ENCODE results near the gene ARHGEF25.
"Not testable (repeated sequence)": the region's sequence is repeated elsewhere in the genome, so short reads cannot be mapped to it uniquely, and the experiment has no call there.

The ARHGEF25 gene

GRCh38 chr12:57614948-57615500 is 3.8 kb downstream of the ARHGEF25 start:
- Histone ChIP-seq H3K9ac (ENCODE audit: insufficient read length) (no peak overlapping the region), H3K36me3 (ENCODE audit: insufficient read depth, low read length) (peaks cover 13% of the 10 kb centered on the region; the same call in 1 of the 2 replicates), H3K27ac (no peak overlapping the region), H3K9me3 (ENCODE audit: low read depth, low read length) (no peaks in the 10 kb centered on the region), H3K4me3 (no peak overlapping the region)
- DNase-seq (ENCODE audit: low read depth, low spot score), result no peak
- TF ChIP-seq FOXP2 (optimal IDR thresholded peaks at IDR 0.05; ENCODE audit: control extremely low read depth, extremely low read length, insufficient read depth), result no peak
- TF ChIP-seq EZH2 (IDR thresholded peaks at IDR 0.05), result no peak
- no peak for TF ChIP-seq POLR2AphosphoS5 (IDR thresholded peaks at IDR 0.05; ENCODE audit: borderline replicate concordance, low read depth, low read length)

- H3K36me3 ChIP-seq (ENCODE audit: insufficient read depth, low read length), result peaks cover 13% of the 10 kb centered on the region; the same call in 1 of the 2 replicates
- H3K9ac ChIP-seq (ENCODE audit: insufficient read length), result no peak overlapping the region
- no peaks in the 10 kb centered on the region for H3K9me3 ChIP-seq (ENCODE audit: low read depth, low read length)
- no peak for DNase-seq (ENCODE audit: low read depth, low spot score)
- no peak for TF ChIP-seq FOXP2 (optimal IDR thresholded peaks at IDR 0.05; ENCODE audit: control extremely low read depth, extremely low read length, insufficient read depth)
- TF ChIP-seq POLR2AphosphoS5 (IDR thresholded peaks at IDR 0.05; ENCODE audit: borderline replicate concordance, low read depth, low read length), result no peak
- no peak for TF ChIP-seq EZH2 (IDR thresholded peaks at IDR 0.05)
- no peak overlapping the region for H3K27ac ChIP-seq
- no peak overlapping the region for H3K4me3 ChIP-seq
Measured at GRCh38 chr12:57615637-57616036, 4.4 kb downstream of the ARHGEF25 start.

- H3K9me3 ChIP-seq (ENCODE audit: low read depth, low read length), result no peaks in the 10 kb centered on the region
- H3K27ac ChIP-seq, result no peak overlapping the region
- peaks cover 13% of the 10 kb centered on the region; the same call in 1 of the 2 replicates for H3K36me3 ChIP-seq (ENCODE audit: insufficient read depth, low read length)
- no peak overlapping the region for H3K4me3 ChIP-seq
- TF ChIP-seq FOXP2 (optimal IDR thresholded peaks at IDR 0.05; ENCODE audit: control extremely low read depth, extremely low read length, insufficient read depth), result no peak
- no peak for TF ChIP-seq EZH2 (IDR thresholded peaks at IDR 0.05)
- no peak for TF ChIP-seq POLR2AphosphoS5 (IDR thresholded peaks at IDR 0.05; ENCODE audit: borderline replicate concordance, low read depth, low read length)
- no peak for DNase-seq (ENCODE audit: low read depth, low spot score)
- H3K9ac ChIP-seq (ENCODE audit: insufficient read length), result no peak overlapping the region
Measured at GRCh38 chr12:57616383-57617101, 5.3 kb downstream of the ARHGEF25 start.

GRCh38 chr12:57617942-57618341 is 6.7 kb downstream of the ARHGEF25 start:
- no peak overlapping the region for H3K27ac ChIP-seq
- no peaks in the 10 kb centered on the region for H3K9me3 ChIP-seq (ENCODE audit: low read depth, low read length)
- TF ChIP-seq EZH2 (IDR thresholded peaks at IDR 0.05), result no peak
- no peak for TF ChIP-seq FOXP2 (optimal IDR thresholded peaks at IDR 0.05; ENCODE audit: control extremely low read depth, extremely low read length, insufficient read depth)
- no peak for TF ChIP-seq POLR2AphosphoS5 (IDR thresholded peaks at IDR 0.05; ENCODE audit: borderline replicate concordance, low read depth, low read length)
- H3K4me3 ChIP-seq, result no peak overlapping the region
- no peak overlapping the region for H3K9ac ChIP-seq (ENCODE audit: insufficient read length)
- H3K36me3 ChIP-seq (ENCODE audit: insufficient read depth, low read length), result peaks cover 13% of the 10 kb centered on the region; the same call in 1 of the 2 replicates
- DNase-seq (ENCODE audit: low read depth, low spot score), result no peak

- not testable (repeated sequence) for H3K9ac ChIP-seq (ENCODE audit: insufficient read length); H3K9me3 ChIP-seq (ENCODE audit: low read depth, low read length); H3K4me3 ChIP-seq; DNase-seq (ENCODE audit: low read depth, low spot score); H3K27ac ChIP-seq
- peaks cover 13% of the 10 kb centered on the region; the same call in 1 of the 2 replicates for H3K36me3 ChIP-seq (ENCODE audit: insufficient read depth, low read length)
Measured at GRCh38 chr12:57618431-57618830, 7.2 kb downstream of the ARHGEF25 start.

- Histone ChIP-seq H3K9ac (ENCODE audit: insufficient read length) (no peak overlapping the region), H3K36me3 (ENCODE audit: insufficient read depth, low read length) (peaks cover 13% of the 10 kb centered on the region; the same call in 1 of the 2 replicates), H3K9me3 (ENCODE audit: low read depth, low read length) (no peaks in the 10 kb centered on the region), H3K4me3 (no peak overlapping the region), H3K27ac (no peak overlapping the region)
- TF ChIP-seq POLR2AphosphoS5 (IDR thresholded peaks at IDR 0.05; ENCODE audit: borderline replicate concordance, low read depth, low read length) (no peak), EZH2 (IDR thresholded peaks at IDR 0.05) (no peak), FOXP2 (optimal IDR thresholded peaks at IDR 0.05; ENCODE audit: control extremely low read depth, extremely low read length, insufficient read depth) (no peak)
- no peak for DNase-seq (ENCODE audit: low read depth, low spot score)
Measured at GRCh38 chr12:57618966-57619433, 7.8 kb downstream of the ARHGEF25 start.

- Histone ChIP-seq H3K9ac (ENCODE audit: insufficient read length) (no peak overlapping the region), H3K27ac (no peak overlapping the region), H3K9me3 (ENCODE audit: low read depth, low read length) (no peaks in the 10 kb centered on the region), H3K36me3 (ENCODE audit: insufficient read depth, low read length) (peaks cover 13% of the 10 kb centered on the region; the same call in 1 of the 2 replicates), H3K4me3 (no peak overlapping the region)
- no peak for DNase-seq (ENCODE audit: low read depth, low spot score)
- no peak for TF ChIP-seq EZH2 (IDR thresholded peaks at IDR 0.05)
- TF ChIP-seq POLR2AphosphoS5 (IDR thresholded peaks at IDR 0.05; ENCODE audit: borderline replicate concordance, low read depth, low read length), result no peak
- no peak for TF ChIP-seq FOXP2 (optimal IDR thresholded peaks at IDR 0.05; ENCODE audit: control extremely low read depth, extremely low read length, insufficient read depth)
Measured at GRCh38 chr12:57619434-57620244, 8.4 kb downstream of the ARHGEF25 start.

GRCh38 chr12:57620245-57620935 is 9.2 kb downstream of the ARHGEF25 start:
- TF ChIP-seq POLR2AphosphoS5 (IDR thresholded peaks at IDR 0.05; ENCODE audit: borderline replicate concordance, low read depth, low read length) (no peak), FOXP2 (optimal IDR thresholded peaks at IDR 0.05; ENCODE audit: control extremely low read depth, extremely low read length, insufficient read depth) (no peak), EZH2 (IDR thresholded peaks at IDR 0.05) (no peak)
- no peaks in the 10 kb centered on the region for H3K9me3 ChIP-seq (ENCODE audit: low read depth, low read length)
- H3K4me3 ChIP-seq, result no peak overlapping the region
- no peak for DNase-seq (ENCODE audit: low read depth, low spot score)
- no peak overlapping the region for H3K9ac ChIP-seq (ENCODE audit: insufficient read length)
- H3K36me3 ChIP-seq (ENCODE audit: insufficient read depth, low read length), result peaks cover 9% of the 10 kb centered on the region; the same call in 1 of the 2 replicates
- no peak overlapping the region for H3K27ac ChIP-seq
